PC-3 (cell line): ENCODE results near the gene OR2T5.
"Not testable (repeated sequence)": the region's sequence is repeated elsewhere in the genome, so short reads cannot be mapped to it uniquely, and the experiment has no call there.

ENCODE experiments used
- EZH2 ChIP-seq: fragments of 300-600 bp; sonication (generic); IDR thresholded peaks from one replicate; pipeline ENCODE4 v1.6.1; 2017; ENCODE audit warnings: antibody characterized with exemption, mild to moderate bottlenecking, low read length; ENCODE audit not compliant: unreplicated experiment
- TF ChIP-seq, protein P1 (sequence below): fragments of 300-600 bp; sonication (generic); conservative IDR thresholded peaks from 2 replicates; pipeline ENCODE4 v1.5.1; 2017; ENCODE audit warnings: antibody characterized with exemption, low read depth, mild to moderate bottlenecking, low read length

GRCh38 chr1:248456635-248457034 is 31.8 kb upstream of the OR2T5 start:
- TF ChIP-seq, protein P1, sequence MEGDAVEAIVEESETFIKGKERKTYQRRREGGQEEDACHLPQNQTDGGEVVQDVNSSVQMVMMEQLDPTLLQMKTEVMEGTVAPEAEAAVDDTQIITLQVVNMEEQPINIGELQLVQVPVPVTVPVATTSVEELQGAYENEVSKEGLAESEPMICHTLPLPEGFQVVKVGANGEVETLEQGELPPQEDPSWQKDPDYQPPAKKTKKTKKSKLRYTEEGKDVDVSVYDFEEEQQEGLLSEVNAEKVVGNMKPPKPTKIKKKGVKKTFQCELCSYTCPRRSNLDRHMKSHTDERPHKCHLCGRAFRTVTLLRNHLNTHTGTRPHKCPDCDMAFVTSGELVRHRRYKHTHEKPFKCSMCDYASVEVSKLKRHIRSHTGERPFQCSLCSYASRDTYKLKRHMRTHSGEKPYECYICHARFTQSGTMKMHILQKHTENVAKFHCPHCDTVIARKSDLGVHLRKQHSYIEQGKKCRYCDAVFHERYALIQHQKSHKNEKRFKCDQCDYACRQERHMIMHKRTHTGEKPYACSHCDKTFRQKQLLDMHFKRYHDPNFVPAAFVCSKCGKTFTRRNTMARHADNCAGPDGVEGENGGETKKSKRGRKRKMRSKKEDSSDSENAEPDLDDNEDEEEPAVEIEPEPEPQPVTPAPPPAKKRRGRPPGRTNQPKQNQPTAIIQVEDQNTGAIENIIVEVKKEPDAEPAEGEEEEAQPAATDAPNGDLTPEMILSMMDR, result not testable (repeated sequence)
- not testable (repeated sequence) for TF ChIP-seq EZH2
